HepG2 (cell line): ENCODE measurements around the gene EPHA2. TPM values are rescaled to one million over a fixed set of nuclear protein-coding genes. Genes with fewer than 3 reads are reported as not detected.

Experiments used
- CEBPB ChIP-seq: IDR thresholded peaks from 2 replicates; pipeline ENCODE4 v1.6.1; 2011; ENCODE audit warnings: low read depth, low read length, improper control_type of control experiment, borderline replicate concordance
- GABPB1 ChIP-seq: IDR thresholded peaks from 2 replicates; pipeline ENCODE4 v1.6.1; 2016; ENCODE audit warnings: mild to moderate bottlenecking, missing genetic modification reagents, moderate library complexity, missing compliant biosample characterization
- HNF1B ChIP-seq: sonication (generic); formaldehyde crosslinking; IDR thresholded peaks from 2 replicates; pipeline ENCODE4 v1.5.1; 2020; ENCODE audit warnings: mild to moderate bottlenecking, moderate library complexity, missing genetic modification reagents
- HOXD1 ChIP-seq: sonication (generic); formaldehyde crosslinking; IDR thresholded peaks from 2 replicates; pipeline ENCODE4 v1.5.0; 2020; ENCODE audit warnings: missing genetic modification reagents
- ISL2 ChIP-seq: sonication (generic); formaldehyde crosslinking; IDR thresholded peaks from 2 replicates; pipeline ENCODE4 v1.5.0; 2020; ENCODE audit warnings: missing genetic modification reagents
- KLF9 ChIP-seq: IDR thresholded peaks from 2 replicates; pipeline ENCODE4 v1.6.1; 2016; ENCODE audit warnings: low read depth
- MAFF ChIP-seq: IDR thresholded peaks from 2 replicates; pipeline ENCODE4 v1.6.1; 2011; ENCODE audit warnings: low read depth, low read length, improper control_type of control experiment
- MBD4 ChIP-seq: IDR thresholded peaks from 2 replicates; pipeline ENCODE4 v1.6.1; 2012; ENCODE audit warnings: low read length, inconsistent platforms, borderline replicate concordance
- MEIS1 ChIP-seq: sonication (generic); formaldehyde crosslinking; IDR thresholded peaks from 2 replicates; pipeline ENCODE4 v1.9.0; 2021; ENCODE audit warnings: mild to moderate bottlenecking, missing genetic modification reagents, moderate library complexity, borderline replicate concordance
- MEIS2 ChIP-seq: sonication (generic); formaldehyde crosslinking; IDR thresholded peaks from 2 replicates; pipeline ENCODE4 v1.9.0; 2021; ENCODE audit warnings: mild to moderate bottlenecking, missing genetic modification reagents
- MIXL1 ChIP-seq: IDR thresholded peaks from 2 replicates; pipeline ENCODE4 v1.6.1; 2016
- NFKBIZ ChIP-seq: IDR thresholded peaks from 2 replicates; pipeline ENCODE4 v1.6.1; 2018; ENCODE audit warnings: missing genetic modification reagents, missing compliant biosample characterization
- NR2F6 ChIP-seq, 2 experiments: IDR thresholded peaks; 2 replicates each; pipeline ENCODE4 v1.6.1; 2016; ENCODE audit warnings: antibody characterized with exemption in 1 of 2, mild to moderate bottlenecking in 1 of 2
- SOX6 ChIP-seq, 2 experiments: fragments of 450-650 bp in 1 of 2; sonication (generic) in 1 of 2; formaldehyde crosslinking in 1 of 2; IDR thresholded peaks; 2 replicates each; pipeline versions ENCODE4 v1.4.0 to v1.6.1; 2017 to 2020; ENCODE audit warnings: antibody characterized with exemption in 1 of 2, mild to moderate bottlenecking in 1 of 2, missing genetic modification reagents in 1 of 2
- ZBTB20 ChIP-seq: sonication (generic); formaldehyde crosslinking; IDR thresholded peaks from 2 replicates; pipeline ENCODE4 v1.8.1; 2023; ENCODE audit warnings: missing genetic modification reagents, low read depth, mild to moderate bottlenecking, borderline replicate concordance
- ZFP62 ChIP-seq: sonication (generic); formaldehyde crosslinking; IDR thresholded peaks from 2 replicates; pipeline ENCODE4 v1.4.0; 2020; ENCODE audit warnings: missing genetic modification reagents
- ZNF17 ChIP-seq: sonication (generic); formaldehyde crosslinking; IDR thresholded peaks from 2 replicates; pipeline ENCODE4 v1.5.0; 2020; ENCODE audit warnings: mild to moderate bottlenecking, missing genetic modification reagents
- ZNF30 ChIP-seq: sonication (generic); formaldehyde crosslinking; IDR thresholded peaks from 2 replicates; pipeline ENCODE4 v1.5.0; 2020; ENCODE audit warnings: mild to moderate bottlenecking, missing genetic modification reagents
- ZNF333 ChIP-seq: sonication (generic); formaldehyde crosslinking; IDR thresholded peaks from 2 replicates; pipeline ENCODE4 v1.4.0; 2020; ENCODE audit warnings: mild to moderate bottlenecking, missing genetic modification reagents, borderline replicate concordance
- ZNF496 ChIP-seq: sonication (generic); formaldehyde crosslinking; IDR thresholded peaks from 2 replicates; pipeline ENCODE4 v1.8.1; 2023; ENCODE audit warnings: mild to moderate bottlenecking, moderate library complexity, missing genetic modification reagents; ENCODE audit not compliant: insufficient replicate concordance
- ZNF564 ChIP-seq: sonication (generic); formaldehyde crosslinking; IDR thresholded peaks from 2 replicates; pipeline ENCODE4 v1.8.1; 2023; ENCODE audit warnings: mild to moderate bottlenecking, missing genetic modification reagents
- ZNF572 ChIP-seq: sonication (generic); formaldehyde crosslinking; IDR thresholded peaks from 2 replicates; pipeline ENCODE4 v1.5.1; 2020; ENCODE audit warnings: mild to moderate bottlenecking, missing genetic modification reagents
- ZNF747 ChIP-seq: sonication (generic); formaldehyde crosslinking; IDR thresholded peaks from 2 replicates; pipeline ENCODE4 v1.8.1; 2023; ENCODE audit warnings: missing genetic modification reagents, mild to moderate bottlenecking, borderline replicate concordance
- ZNF75D ChIP-seq: sonication (generic); formaldehyde crosslinking; IDR thresholded peaks from 2 replicates; pipeline ENCODE4 v1.8.1; 2023; ENCODE audit warnings: missing genetic modification reagents, mild to moderate bottlenecking, borderline replicate concordance
- ZNF773 ChIP-seq: sonication (generic); formaldehyde crosslinking; IDR thresholded peaks from 2 replicates; pipeline ENCODE4 v1.4.0; 2020; ENCODE audit warnings: missing genetic modification reagents, borderline replicate concordance
- polyA plus RNA-seq, 8 experiments: library from polyadenylated mRNA; depleted of rRNA in 3 of 8; stranded (reverse) in 7 of 8; unstranded in 1 of 8; fragments of >200 nt; fragmentation: Illumina TruSeq in 4 of 8; extraction: Trizol in 4 of 8; gene quantifications; 2 replicates each; pipeline versions ENCODE4 v1.2.1 to v1.2.3, GENCODE V29; 2011 to 2016; ENCODE audit warnings: low read depth in 4 of 8, missing spikeins in 1 of 8, mixed read lengths in 1 of 8; ENCODE audit not compliant: insufficient read depth in 1 of 8
- total RNA-seq, 5 experiments: library from RNA; depleted of rRNA; stranded (reverse); fragments of >200 nt; fragmentation: Illumina TruSeq; extraction: Trizol; gene quantifications; 2 replicates each; pipeline ENCODE4 v1.2.3, GENCODE V29; 2016; ENCODE audit warnings: low read depth in 1 of 5
- TF ChIP-seq, protein P1 (sequence below): sonication (generic); formaldehyde crosslinking; IDR thresholded peaks from 2 replicates; pipeline ENCODE4 v1.4.0; 2020; ENCODE audit warnings: missing genetic modification reagents
- TF ChIP-seq, protein P2 (sequence below): sonication (generic); formaldehyde crosslinking; IDR thresholded peaks from 2 replicates; pipeline ENCODE4 v1.4.0; 2020; ENCODE audit warnings: low read depth, mild to moderate bottlenecking, missing genetic modification reagents
- TF ChIP-seq, protein P3 (sequence below): sonication (generic); formaldehyde crosslinking; IDR thresholded peaks from 2 replicates; pipeline ENCODE4 v1.4.0; 2020; ENCODE audit warnings: missing genetic modification reagents

Gene EPHA2
- total and polyA plus RNA-seq, 2 of the 13 experiments (the other 11 are each of a cell fraction or from before 2014, with no cell fraction given) = 33.6 to 53.6 TPM

GRCh38 chr1:16146279-16147155, 9.4 kb downstream of the EPHA2 start (continued):
- TF ChIP-seq MEIS2 (CRISPR knock-in tag) (no peak), ZNF333 (CRISPR knock-in tag) (0 out of 2 replicates have a peak, but pooled peaks have one; percentile 30), ZNF75D (CRISPR knock-in tag) (no peak), NR2F6 (IDR thresholded peaks at IDR 0.05) (peak; percentile 45), NR2F6 (CRISPR knock-in tag; IDR thresholded peaks at IDR 0.05) (peak; percentile 58), MBD4 (no peak), MIXL1 (no peak), ZNF17 (CRISPR knock-in tag) (no peak), ZFP62 (CRISPR knock-in tag) (no peak), ZNF564 (CRISPR knock-in tag) (no peak), HOXD1 (no peak), ZNF572 (no peak), ZNF30 (no peak), ZNF496 (no peak), GABPB1 (CRISPR knock-in tag) (0 out of 2 replicates have a peak, but pooled peaks have one; percentile 16), CEBPB (no peak), KLF9 (no peak), HNF1B (CRISPR knock-in tag) (peak; percentile 65; the same call in 1 of the 2 replicates), ISL2 (CRISPR knock-in tag) (peak; percentile 35; the same call in 1 of the 2 replicates), NFKBIZ (CRISPR knock-in tag) (no peak), ZBTB20 (CRISPR knock-in tag) (peak; percentile 18; the same call in 1 of the 2 replicates), MEIS1 (CRISPR knock-in tag) (no peak), SOX6 (IDR thresholded peaks at IDR 0.05) (no peak), SOX6 (CRISPR knock-in tag; IDR thresholded peaks at IDR 0.05) (peak; percentile 88), ZNF773 (CRISPR knock-in tag) (no peak), ZNF747 (no peak), MAFF (no peak)
- TF ChIP-seq, protein P1, sequence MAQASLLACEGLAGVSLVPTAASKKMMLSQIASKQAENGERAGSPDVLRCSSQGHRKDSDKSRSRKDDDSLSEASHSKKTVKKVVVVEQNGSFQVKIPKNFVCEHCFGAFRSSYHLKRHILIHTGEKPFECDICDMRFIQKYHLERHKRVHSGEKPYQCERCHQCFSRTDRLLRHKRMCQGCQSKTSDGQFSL = no peak
- TF ChIP-seq, protein P2, sequence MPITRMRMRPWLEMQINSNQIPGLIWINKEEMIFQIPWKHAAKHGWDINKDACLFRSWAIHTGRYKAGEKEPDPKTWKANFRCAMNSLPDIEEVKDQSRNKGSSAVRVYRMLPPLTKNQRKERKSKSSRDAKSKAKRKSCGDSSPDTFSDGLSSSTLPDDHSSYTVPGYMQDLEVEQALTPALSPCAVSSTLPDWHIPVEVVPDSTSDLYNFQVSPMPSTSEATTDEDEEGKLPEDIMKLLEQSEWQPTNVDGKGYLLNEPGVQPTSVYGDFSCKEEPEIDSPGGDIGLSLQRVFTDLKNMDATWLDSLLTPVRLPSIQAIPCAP (CRISPR knock-in tag) = no peak
- TF ChIP-seq, protein P3, sequence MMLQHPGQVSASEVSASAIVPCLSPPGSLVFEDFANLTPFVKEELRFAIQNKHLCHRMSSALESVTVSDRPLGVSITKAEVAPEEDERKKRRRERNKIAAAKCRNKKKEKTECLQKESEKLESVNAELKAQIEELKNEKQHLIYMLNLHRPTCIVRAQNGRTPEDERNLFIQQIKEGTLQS (CRISPR knock-in tag) = peak; percentile 93
